Stomach (tissue), 9 donors: ENCODE results near the gene ITIH3. TPM values are rescaled to one million over a fixed set of nuclear protein-coding genes. Genes with fewer than 3 reads are reported as not detected.

Experiments
- DNase-seq, 2 donors: peaks; one replicate each; pipeline versions ENCODE4 v3.0.0 to v3.0.0-alpha.2; 2013 to 2019
- H3K27ac ChIP-seq, 5 donors: fragments of 200-600 bp in 4 of 5; sonication (generic) in 4 of 5; one replicate each; pipeline ENCODE4 v1.5.1; 2013 to 2019; ENCODE audit warnings: mild to moderate bottlenecking in 1 of 5, moderate library complexity in 1 of 5
- H3K27me3 ChIP-seq, 3 donors: fragments of 200-600 bp; sonication (generic); one replicate each; pipeline ENCODE4 v1.5.1; 2017 to 2019; ENCODE audit warnings: mixed run types in 1 of 3
- H3K36me3 ChIP-seq, 4 donors: fragments of 200-600 bp; sonication (generic); 1 replicate in 3 of 4; 2 replicates in 1 of 4; pipeline ENCODE4 v1.5.1; 2016 to 2019
- H3K4me1 ChIP-seq, 4 donors: fragments of 200-600 bp; sonication (generic); one replicate each; pipeline ENCODE4 v1.5.1; 2016 to 2019
- H3K4me3 ChIP-seq, 4 donors: fragments of 200-600 bp; sonication (generic) in 3 of 4; one replicate each; pipeline ENCODE4 v1.5.1; 2016 to 2019; ENCODE audit warnings: mild to moderate bottlenecking in 1 of 4
- H3K9me3 ChIP-seq, 4 donors: fragments of 200-600 bp; sonication (generic); one replicate each; pipeline ENCODE4 v1.5.1; 2016 to 2019
- EP300 ChIP-seq: sonication (generic); formaldehyde crosslinking; IDR thresholded peaks from one replicate; pipeline ENCODE4 v1.6.1; 2017; ENCODE audit warnings: antibody characterized with exemption
- POLR2A ChIP-seq, 4 donors: fragments of 450-650 bp; IDR thresholded peaks; one replicate each; pipeline ENCODE4 v1.6.1; 2016; ENCODE audit warnings: antibody characterized with exemption in 4 of 4, control low read depth in 2 of 4, mild to moderate bottlenecking in 1 of 4, moderate library complexity in 1 of 4
- POLR2AphosphoS5 ChIP-seq, 3 donors: sonication (generic); formaldehyde crosslinking; IDR thresholded peaks; one replicate each; pipeline ENCODE4 v1.6.1; 2016; ENCODE audit warnings: antibody characterized with exemption in 3 of 3
- WGBS, 5 donors: extraction: QIAGEN DNeasy Blood & Tissue Kit in 3 of 5; methylation state at CpG; one replicate each; pipeline versions ENCODE4 v1.1.5 to v1.1.7; 2013 to 2018; 5-methylcytosine and 5-hydroxymethylcytosine counted together
- intact Hi-C: fragments of 100-400 bp; cut with DNase I; formaldehyde crosslinking; loops from one replicate; pipeline ENCODE4 v1.15.1; 2023; ENCODE audit warnings: low total_unique reads
- polyA plus RNA-seq, 3 donors: library from polyadenylated mRNA; stranded (reverse); fragments of 200-250 nt; gene quantifications; one replicate each; pipeline ENCODE4 v1.2.3, GENCODE V29; 2013
- total RNA-seq, 5 donors: library from RNA; depleted of rRNA; stranded (reverse); fragments of >200 nt; gene quantifications; one replicate each; pipeline versions ENCODE4 v1.1.0 to v1.2.3, GENCODE V29; 2014 to 2016
- TF ChIP-seq, protein P1 (sequence below), 7 experiments: fragments of 450-650 bp in 4 of 7; fragments of 200-600 bp in 3 of 7; sonication (generic) in 3 of 7; IDR thresholded peaks; one replicate each; pipeline ENCODE4 v1.5.1; 2016 to 2019; ENCODE audit warnings: antibody characterized with exemption in 7 of 7, control low read depth in 2 of 7, mild to moderate bottlenecking in 1 of 7
- donor health status: healthy with polysubstance abuse.
- donor health status: Bipolar disorder and iron deficiency.
- donor health status: healthy.

The ITIH3 gene
- total and polyA plus RNA-seq, 8 donors: 0.19 to 210 (median 6.4) TPM; not detected in 2

- Histone ChIP-seq H3K9me3 (no peaks in the 10 kb centered on the region), H3K27ac (peak overlapping the region in 2 of 5 donors; percentile 37 to 41), H3K4me1 (peaks cover 25 to 34% (median 29%) of the 10 kb centered on the region in 4 donors), H3K27me3 (no peaks in the 10 kb centered on the region), H3K36me3 (peaks cover 32 to 71% (median 68%) of the 10 kb centered on the region in 4 donors), H3K4me3 (no peak overlapping the region)
- 67 to 77% (median 74%) methylated on average over 5 to 7 of the region's 7 CpGs for WGBS, 5 donors
- intact Hi-C loops: no loop called here
- TF ChIP-seq POLR2A (IDR thresholded peaks at IDR 0.05): no peak
- no peak for TF ChIP-seq EP300
- peak in 1 of 3 donors; percentile 16 for TF ChIP-seq POLR2AphosphoS5 (IDR thresholded peaks at IDR 0.05)
- TF ChIP-seq, protein P1, sequence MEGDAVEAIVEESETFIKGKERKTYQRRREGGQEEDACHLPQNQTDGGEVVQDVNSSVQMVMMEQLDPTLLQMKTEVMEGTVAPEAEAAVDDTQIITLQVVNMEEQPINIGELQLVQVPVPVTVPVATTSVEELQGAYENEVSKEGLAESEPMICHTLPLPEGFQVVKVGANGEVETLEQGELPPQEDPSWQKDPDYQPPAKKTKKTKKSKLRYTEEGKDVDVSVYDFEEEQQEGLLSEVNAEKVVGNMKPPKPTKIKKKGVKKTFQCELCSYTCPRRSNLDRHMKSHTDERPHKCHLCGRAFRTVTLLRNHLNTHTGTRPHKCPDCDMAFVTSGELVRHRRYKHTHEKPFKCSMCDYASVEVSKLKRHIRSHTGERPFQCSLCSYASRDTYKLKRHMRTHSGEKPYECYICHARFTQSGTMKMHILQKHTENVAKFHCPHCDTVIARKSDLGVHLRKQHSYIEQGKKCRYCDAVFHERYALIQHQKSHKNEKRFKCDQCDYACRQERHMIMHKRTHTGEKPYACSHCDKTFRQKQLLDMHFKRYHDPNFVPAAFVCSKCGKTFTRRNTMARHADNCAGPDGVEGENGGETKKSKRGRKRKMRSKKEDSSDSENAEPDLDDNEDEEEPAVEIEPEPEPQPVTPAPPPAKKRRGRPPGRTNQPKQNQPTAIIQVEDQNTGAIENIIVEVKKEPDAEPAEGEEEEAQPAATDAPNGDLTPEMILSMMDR (IDR thresholded peaks at IDR 0.05): no peak
- no peak for DNase-seq
Measured at GRCh38 chr3:52848617-52849016, 54.0 kb downstream of the ITIH3 start.

GRCh38 chr3:52849656-52850055 lies 55.1 kb downstream of the ITIH3 start:
- WGBS, 5 donors: 95 to 99% (median 97%) methylated on average over 11 to 15 of the region's 15 CpGs
- intact Hi-C loops: loop anchor here (10.0 kb wide), 1 partner anchor 225 kb away; no protein-coding TSS in a partner anchor
- TF ChIP-seq POLR2AphosphoS5 (IDR thresholded peaks at IDR 0.05) (no peak), EP300 (no peak), POLR2A (IDR thresholded peaks at IDR 0.05) (no peak)
- TF ChIP-seq, protein P1 (IDR thresholded peaks at IDR 0.05): no peak
- peaks cover 33 to 82% (median 75%) of the 10 kb centered on the region in 4 donors for H3K36me3 ChIP-seq
- no peak overlapping the region for H3K4me3 ChIP-seq
- DNase-seq: no peak
- H3K27ac ChIP-seq: peak overlapping the region in 1 of 5 donors; percentile 41
- no peaks in the 10 kb centered on the region for H3K9me3 ChIP-seq
- H3K4me1 ChIP-seq: peaks cover 14 to 23% (median 20%) of the 10 kb centered on the region in 4 donors
- no peaks in the 10 kb centered on the region for H3K27me3 ChIP-seq

- Histone ChIP-seq H3K36me3 (peaks cover 36 to 93% (median 80%) of the 10 kb centered on the region in 4 donors), H3K9me3 (no peaks in the 10 kb centered on the region), H3K4me1 (peaks cover 0 to 7% (median 3%) of the 10 kb centered on the region in 4 donors), H3K4me3 (no peak overlapping the region), H3K27me3 (no peaks in the 10 kb centered on the region), H3K27ac (no peak overlapping the region)
- WGBS, 5 donors: 52 to 77% (median 68%) methylated on average over 3 of the region's 3 CpGs
- intact Hi-C loops: loop anchor here (10.0 kb wide), 1 partner anchor 223 kb away; no protein-coding TSS in a partner anchor
- peak in 1 of 2 donors; percentile 76 for DNase-seq
- TF ChIP-seq, protein P1 (IDR thresholded peaks at IDR 0.05): peak in 5 of 7 experiments; percentile 32 to 70 (median 58)
- no peak for TF ChIP-seq POLR2AphosphoS5 (IDR thresholded peaks at IDR 0.05)
Measured at GRCh38 chr3:52851348-52851747, 56.8 kb downstream of the ITIH3 start.

- peaks cover 36 to 84% (median 73%) of the 10 kb centered on the region in 4 donors for H3K36me3 ChIP-seq
- intact Hi-C loops: loop anchor here (10.0 kb wide), 1 partner anchor 222 kb away; no protein-coding TSS in a partner anchor
- H3K9me3 ChIP-seq: no peaks in the 10 kb centered on the region
- peaks cover 0 to 5% (median 0%) of the 10 kb centered on the region in 4 donors for H3K4me1 ChIP-seq
- 75 to 84% (median 81%) methylated on average over 2 of the region's 2 CpGs for WGBS, 5 donors
- no peak overlapping the region for H3K27ac ChIP-seq
- no peak for DNase-seq
- no peak overlapping the region for H3K4me3 ChIP-seq
- TF ChIP-seq EP300: no peak
- TF ChIP-seq, protein P1 (IDR thresholded peaks at IDR 0.05): no peak
- no peak for TF ChIP-seq POLR2A (IDR thresholded peaks at IDR 0.05)
- TF ChIP-seq POLR2AphosphoS5 (IDR thresholded peaks at IDR 0.05): no peak
- no peaks in the 10 kb centered on the region for H3K27me3 ChIP-seq
Measured at GRCh38 chr3:52852419-52852818, 57.8 kb downstream of the ITIH3 start.
